ENCODE measurements around the gene TRAPPC13. TPM values are rescaled to one million over a fixed set of nuclear protein-coding genes. Genes with fewer than 3 reads are reported as not detected.

Gene TRAPPC13
- total RNA-seq, 1 donor from 2014 or later = 23.3 TPM

- H3K4me1 ChIP-seq = peaks cover 15% of the 10 kb centered on the region
- intact Hi-C loops (cut with micrococcal nuclease) = no loop called here
- DNase-seq = no peak
- peaks cover 20% of the 10 kb centered on the region for H3K36me3 ChIP-seq
- no peak overlapping the region for H3K27ac ChIP-seq (replicated peaks)
- H3K9me3 ChIP-seq (replicated peaks) = no peaks in the 10 kb centered on the region
- no peaks in the 10 kb centered on the region for H3K27me3 ChIP-seq (ENCODE audit: low read depth)
- no peak for TF ChIP-seq CTCF (IDR thresholded peaks at IDR 0.05; ENCODE audit: borderline replicate concordance)
- H3K4me3 ChIP-seq = no peak overlapping the region
Measured at GRCh38 chr5:65630981-65631380, 6.2 kb downstream of the TRAPPC13 start.

- Histone ChIP-seq H3K36me3 (peaks cover 78% of the 10 kb centered on the region), H3K4me3 (no peak overlapping the region), H3K27ac (replicated peaks) (no peak overlapping the region), H3K27me3 (ENCODE audit: low read depth) (no peaks in the 10 kb centered on the region), H3K4me1 (no peaks in the 10 kb centered on the region), H3K9me3 (replicated peaks) (no peaks in the 10 kb centered on the region)
- intact Hi-C loops (cut with micrococcal nuclease) = no loop called here
- no peak for TF ChIP-seq CTCF (IDR thresholded peaks at IDR 0.05; ENCODE audit: borderline replicate concordance)
- DNase-seq = no peak
Measured at GRCh38 chr5:65640240-65640639, 15.4 kb downstream of the TRAPPC13 start.

- peaks cover 58% of the 10 kb centered on the region for H3K36me3 ChIP-seq
- H3K9me3 ChIP-seq (replicated peaks) = no peaks in the 10 kb centered on the region
- no peak overlapping the region for H3K27ac ChIP-seq (replicated peaks)
- no peaks in the 10 kb centered on the region for H3K27me3 ChIP-seq (ENCODE audit: low read depth)
- no peak for TF ChIP-seq CTCF (IDR thresholded peaks at IDR 0.05; ENCODE audit: borderline replicate concordance)
- intact Hi-C loops (cut with micrococcal nuclease) = no loop called here
- no peaks in the 10 kb centered on the region for H3K4me1 ChIP-seq
- DNase-seq = no peak
- no peak overlapping the region for H3K4me3 ChIP-seq
Measured at GRCh38 chr5:65646938-65647337, 22.1 kb downstream of the TRAPPC13 start.

GRCh38 chr5:65647941-65648340 lies 23.1 kb downstream of the TRAPPC13 start:
- no peak for TF ChIP-seq CTCF (IDR thresholded peaks at IDR 0.05; ENCODE audit: borderline replicate concordance)
- Histone ChIP-seq H3K27ac (replicated peaks) (no peak overlapping the region), H3K9me3 (replicated peaks) (no peaks in the 10 kb centered on the region), H3K27me3 (ENCODE audit: low read depth) (no peaks in the 10 kb centered on the region), H3K4me1 (no peaks in the 10 kb centered on the region), H3K36me3 (peaks cover 62% of the 10 kb centered on the region), H3K4me3 (no peak overlapping the region)
- intact Hi-C loops (cut with micrococcal nuclease) = no loop called here
- DNase-seq = no peak

GRCh38 chr5:65651144-65651543 lies 26.3 kb downstream of the TRAPPC13 start:
- H3K36me3 ChIP-seq = peaks cover 64% of the 10 kb centered on the region
- no peaks in the 10 kb centered on the region for H3K9me3 ChIP-seq (replicated peaks)
- H3K4me1 ChIP-seq = no peaks in the 10 kb centered on the region
- intact Hi-C loops (cut with micrococcal nuclease) = no loop called here
- H3K27me3 ChIP-seq (ENCODE audit: low read depth) = no peaks in the 10 kb centered on the region
- TF ChIP-seq CTCF (IDR thresholded peaks at IDR 0.05; ENCODE audit: borderline replicate concordance) = no peak
- H3K27ac ChIP-seq (replicated peaks) = no peak overlapping the region
- no peak overlapping the region for H3K4me3 ChIP-seq
- DNase-seq = no peak

- TF ChIP-seq CTCF (IDR thresholded peaks at IDR 0.05; ENCODE audit: borderline replicate concordance) = no peak
- no peaks in the 10 kb centered on the region for H3K9me3 ChIP-seq (replicated peaks)
- no peak overlapping the region for H3K4me3 ChIP-seq
- no peak overlapping the region for H3K27ac ChIP-seq (replicated peaks)
- DNase-seq = no peak
- intact Hi-C loops (cut with micrococcal nuclease) = no loop called here
- H3K27me3 ChIP-seq (ENCODE audit: low read depth) = no peaks in the 10 kb centered on the region
- peaks cover 53% of the 10 kb centered on the region for H3K36me3 ChIP-seq
- H3K4me1 ChIP-seq = no peaks in the 10 kb centered on the region
Measured at GRCh38 chr5:65654713-65655112, 29.9 kb downstream of the TRAPPC13 start.

All from left ventricle myocardium inferior (tissue), 1 donor.